ENCODE measurements around the gene WNT8A. TPM values are rescaled to one million over a fixed set of nuclear protein-coding genes. Genes with fewer than 3 reads are reported as not detected.

Gene WNT8A
- total and polyA plus RNA-seq, 2 of the 8 experiments (the other 6 are each of a cell fraction or from before 2014, with no cell fraction given) = 0.06 TPM; not detected in 1

DNA sequence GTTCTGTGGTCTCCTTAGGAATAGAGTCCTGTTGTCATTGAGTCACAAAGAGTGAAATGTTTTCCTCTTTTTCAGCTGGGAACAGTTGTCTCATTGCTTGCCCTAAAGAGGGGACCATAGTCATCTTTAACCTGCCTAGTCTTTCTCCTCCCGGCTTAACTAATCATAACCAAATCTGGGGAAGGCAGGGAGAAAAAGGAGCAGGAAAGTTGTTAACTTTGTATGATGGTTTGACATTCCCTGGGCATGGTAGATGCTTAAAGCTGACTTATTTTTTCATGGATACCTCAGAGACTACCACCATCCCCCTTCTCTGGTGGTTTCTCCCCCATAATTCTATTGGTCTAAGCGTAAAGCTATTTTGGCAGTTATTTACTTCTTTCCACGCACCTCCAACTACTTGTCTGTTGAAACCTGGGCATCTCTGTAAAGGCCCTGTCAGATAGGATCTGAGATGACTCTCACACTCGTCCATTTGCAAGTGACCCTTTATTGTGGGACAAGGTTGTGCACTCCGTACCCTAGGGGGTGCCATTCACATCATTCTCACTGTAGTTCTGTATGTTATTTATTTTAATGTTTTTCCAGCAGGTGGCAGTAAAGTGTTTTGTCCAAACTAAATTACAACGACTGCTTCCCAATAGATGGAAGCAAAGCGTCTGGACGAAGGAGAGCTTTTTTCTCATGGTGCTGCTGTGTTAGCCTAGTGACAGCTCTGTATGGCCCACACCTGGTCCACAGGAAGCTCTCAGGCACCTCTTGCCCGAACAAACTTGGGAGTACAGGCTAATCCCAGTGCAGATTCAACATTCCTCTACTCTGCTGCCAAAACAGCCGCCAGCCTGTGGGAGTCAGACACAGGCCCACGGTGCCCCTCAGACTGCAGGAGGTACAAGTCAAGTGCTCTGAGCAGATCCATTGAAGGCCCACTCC, 48.0 kb upstream of the WNT8A start (continued):
- TF ChIP-seq CEBPB (IDR thresholded peaks at IDR 0.05; ENCODE audit: low read depth, low read length) = no peak
- TF ChIP-seq CHD2 (IDR thresholded peaks at IDR 0.05; ENCODE audit: low read length) = no peak
- TF ChIP-seq KDM4A (IDR thresholded peaks at IDR 0.05; ENCODE audit: low read depth, low read length, severe bottlenecking) = no peak
- no peak for TF ChIP-seq KDM1A (IDR thresholded peaks at IDR 0.05; ENCODE audit: borderline replicate concordance, low read length)
- no peak for TF ChIP-seq JUN (IDR thresholded peaks at IDR 0.05; ENCODE audit: low read depth, low read length)
- TF ChIP-seq, protein P1, sequence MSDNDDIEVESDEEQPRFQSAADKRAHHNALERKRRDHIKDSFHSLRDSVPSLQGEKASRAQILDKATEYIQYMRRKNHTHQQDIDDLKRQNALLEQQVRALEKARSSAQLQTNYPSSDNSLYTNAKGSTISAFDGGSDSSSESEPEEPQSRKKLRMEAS (IDR thresholded peaks at IDR 0.05) = no peak
- TF ChIP-seq RXRA (IDR thresholded peaks at IDR 0.05; ENCODE audit: insufficient read depth, low read depth, low read length) = no peak
- TF ChIP-seq ASH2L (IDR thresholded peaks at IDR 0.05; ENCODE audit: low read length) = no peak
- peak; percentile 39; the same call in 1 of the 2 replicates for TF ChIP-seq CREB1 (IDR thresholded peaks at IDR 0.05)
- no peak for TF ChIP-seq RNF2 (IDR thresholded peaks at IDR 0.05; ENCODE audit: borderline replicate concordance, low read depth, low read length, missing control alignments, poor library complexity, severe bottlenecking)
- no peak for TF ChIP-seq SIX5 (IDR thresholded peaks at IDR 0.05; ENCODE audit: low read depth, low read length)
- TF ChIP-seq NRF1 (IDR thresholded peaks at IDR 0.05; ENCODE audit: low read depth, low read length) = no peak
- TF ChIP-seq RFX5 (IDR thresholded peaks at IDR 0.05; ENCODE audit: borderline replicate concordance, low read depth, low read length) = no peak
- no peak for TF ChIP-seq EP300 (IDR thresholded peaks at IDR 0.05; ENCODE audit: borderline replicate concordance in 1 of 2, low read depth in 2 of 2, low read length in 2 of 2)
- TF ChIP-seq CBX5 (IDR thresholded peaks at IDR 0.05; ENCODE audit: low read depth, low read length) = no peak
- no peak for TF ChIP-seq GABPA (IDR thresholded peaks at IDR 0.05; ENCODE audit: borderline replicate concordance, insufficient read depth, low read length)
- TF ChIP-seq ZNF274 (IDR thresholded peaks at IDR 0.05; ENCODE audit: borderline replicate concordance, extremely low read depth, low read length) = no peak
- TF ChIP-seq TAF7 (optimal IDR thresholded peaks at IDR 0.05; ENCODE audit: borderline replicate concordance, low read depth, low read length) = no peak
